Peyer's patch (tissue), 4 donors: ENCODE data around the gene ZNF521. TPM values are rescaled to one million over a fixed set of nuclear protein-coding genes. Genes with fewer than 3 reads are reported as not detected.

Experiments used
- DNase-seq, 3 donors: peaks; one replicate each; pipeline ENCODE4 v3.0.0-alpha.2; 2017 to 2019
- H3K27ac ChIP-seq, 4 donors: fragments of 200-600 bp; sonication (generic); one replicate each; pipeline ENCODE4 v1.5.1; 2016 to 2019
- H3K27me3 ChIP-seq, 2 donors: fragments of 200-600 bp; sonication (generic); one replicate each; pipeline ENCODE4 v1.5.1; 2019
- H3K36me3 ChIP-seq, 3 donors: fragments of 200-600 bp; sonication (generic); one replicate each; pipeline ENCODE4 v1.5.1; 2016 to 2019
- H3K4me1 ChIP-seq, 4 donors: fragments of 200-600 bp; sonication (generic); one replicate each; pipeline ENCODE4 v1.5.1; 2016 to 2019
- H3K4me3 ChIP-seq, 4 donors: fragments of 200-600 bp; sonication (generic); 1 replicate in 3 of 4; 2 replicates in 1 of 4; pipeline ENCODE4 v1.5.1; 2016 to 2019; ENCODE audit warnings: mild to moderate bottlenecking in 1 of 4
- H3K9me3 ChIP-seq, 4 donors: fragments of 200-600 bp; sonication (generic); one replicate each; pipeline ENCODE4 v1.5.1; 2016 to 2019; ENCODE audit warnings: mild to moderate bottlenecking in 1 of 4
- CTCF ChIP-seq, 6 experiments: fragments of 450-650 bp in 4 of 6; fragments of 200-600 bp in 2 of 6; sonication (generic) in 1 of 6; IDR thresholded peaks; one replicate each; pipeline ENCODE4 v1.5.1; 2017 to 2019; ENCODE audit warnings: antibody characterized with exemption in 6 of 6, mild to moderate bottlenecking in 3 of 6, moderate library complexity in 1 of 6
- POLR2A ChIP-seq, 2 donors: fragments of 450-650 bp; IDR thresholded peaks; one replicate each; pipeline ENCODE4 v1.5.1; 2017; ENCODE audit warnings: antibody characterized with exemption in 2 of 2, mild to moderate bottlenecking in 2 of 2, moderate library complexity in 2 of 2
- total RNA-seq, 4 donors: library from RNA; depleted of rRNA; stranded (reverse); fragments of >200 nt; gene quantifications; one replicate each; pipeline ENCODE4 v1.1.0, GENCODE V29; 2016

ZNF521 gene
- total RNA-seq, 4 donors from 2014 or later = 4.2 to 25.6 (median 8.6) TPM

GRCh38 chr18:25132786-25133496 lies 219.0 kb downstream of the ZNF521 start:
- TF ChIP-seq CTCF (IDR thresholded peaks at IDR 0.05) (no peak), POLR2A (IDR thresholded peaks at IDR 0.05) (no peak)
- H3K4me1 ChIP-seq = no peaks in the 10 kb centered on the region
- no peak for DNase-seq

GRCh38 chr18:25126751-25127150 lies 225.2 kb downstream of the ZNF521 start:
- Histone ChIP-seq H3K9me3 (no peaks in the 10 kb centered on the region), H3K36me3 (no peaks in the 10 kb centered on the region), H3K27ac (no peak overlapping the region), H3K27me3 (no peaks in the 10 kb centered on the region), H3K4me1 (no peaks in the 10 kb centered on the region), H3K4me3 (no peak overlapping the region)
- TF ChIP-seq CTCF (IDR thresholded peaks at IDR 0.05) (no peak), POLR2A (IDR thresholded peaks at IDR 0.05) (no peak)
- no peak for DNase-seq

More at GRCh38 chr18:25132786-25133496, 219.0 kb downstream of the ZNF521 start:
- Histone ChIP-seq H3K4me3 (no peak overlapping the region), H3K27ac (no peak overlapping the region), H3K27me3 (no peaks in the 10 kb centered on the region), H3K9me3 (no peaks in the 10 kb centered on the region), H3K36me3 (no peaks in the 10 kb centered on the region)

- H3K4me1 ChIP-seq = no peaks in the 10 kb centered on the region
- no peak overlapping the region for H3K27ac ChIP-seq
- H3K36me3 ChIP-seq = no peaks in the 10 kb centered on the region
- no peaks in the 10 kb centered on the region for H3K9me3 ChIP-seq
- DNase-seq = no peak
- H3K4me3 ChIP-seq = no peak overlapping the region
- no peaks in the 10 kb centered on the region for H3K27me3 ChIP-seq
- TF ChIP-seq POLR2A (IDR thresholded peaks at IDR 0.05) (no peak), CTCF (IDR thresholded peaks at IDR 0.05) (no peak)
Measured at GRCh38 chr18:25125680-25126079, 226.3 kb downstream of the ZNF521 start.

GRCh38 chr18:25123438-25124232 lies 228.3 kb downstream of the ZNF521 start:
- no peak overlapping the region for H3K4me3 ChIP-seq
- H3K4me1 ChIP-seq = no peaks in the 10 kb centered on the region
- TF ChIP-seq CTCF (IDR thresholded peaks at IDR 0.05) = no peak
- TF ChIP-seq POLR2A (IDR thresholded peaks at IDR 0.05) = no peak
- DNase-seq = no peak
- no peaks in the 10 kb centered on the region for H3K36me3 ChIP-seq
- H3K9me3 ChIP-seq = no peaks in the 10 kb centered on the region
- no peaks in the 10 kb centered on the region for H3K27me3 ChIP-seq
- no peak overlapping the region for H3K27ac ChIP-seq

GRCh38 chr18:25121442-25121841 lies 230.5 kb downstream of the ZNF521 start:
- Histone ChIP-seq H3K9me3 (no peaks in the 10 kb centered on the region), H3K27me3 (no peaks in the 10 kb centered on the region), H3K4me3 (no peak overlapping the region), H3K27ac (no peak overlapping the region), H3K36me3 (no peaks in the 10 kb centered on the region), H3K4me1 (no peaks in the 10 kb centered on the region)
- no peak for DNase-seq
- TF ChIP-seq POLR2A (IDR thresholded peaks at IDR 0.05) (no peak), CTCF (IDR thresholded peaks at IDR 0.05) (no peak)
